A549 (cell line): ENCODE results near the gene VSNL1. TPM values are rescaled to one million over a fixed set of nuclear protein-coding genes. Genes with fewer than 3 reads are reported as not detected.
A peak's percentile ranks its signal among the peaks of the same experiment; 100 is the strongest.

ENCODE experiments used
- ATAC-seq, 2 experiments: fragments of 200-7000 bp in 1 of 2; fragments of >200 bp in 1 of 2; cut with Nextera tagmentation in 1 of 2; cut with Tn5 transposase in 1 of 2; 3 replicates each; pipeline versions ENCODE4 v1.8.0 to v1.9.1; 2018 to 2020; ENCODE audit warnings: mild to moderate bottlenecking in 1 of 2, moderate library complexity in 1 of 2
- CTCF ChIA-PET: fragments of 300-600 bp; sonication (Branson Sonifier 250); formaldehyde crosslinking; extraction: SDS; loops from one replicate; lab custom pipeline; 2021; ENCODE audit warnings: antibody characterized with exemption, inconsistent platforms; lab: Yijun Ruan, JAX
- POLR2A ChIA-PET: fragments of 350-600 bp; formaldehyde crosslinking; extraction: SDS; loops from one replicate; lab custom pipeline; 2021; ENCODE audit warnings: antibody characterized with exemption, inconsistent platforms; lab: Yijun Ruan, JAX
- DNase-seq, 2 experiments: peaks; one replicate each; pipeline versions ENCODE4 v3.0.0 to v3.0.0-alpha.2; 2011 to 2016; ENCODE audit warnings: low read depth in 1 of 2, low spot score in 1 of 2
- FAIRE-seq: peaks from 2 replicates; lab custom pipeline; 2011; peaks lifted over from hg19 to GRCh38; lab: Jason Lieb, UNC
- H3K27ac ChIP-seq, 2 experiments: fragments of >200 bp; sonication (Bioruptor Twin); formaldehyde crosslinking; 3 replicates each; pipeline ENCODE4 v1.5.1; 2016 to 2017
- H3K4me1 ChIP-seq: fragments of >200 bp; sonication (Bioruptor Twin); formaldehyde crosslinking; 3 replicates; pipeline ENCODE4 v1.6.1; 2016
- H3K4me2 ChIP-seq: fragments of >200 bp; sonication (Bioruptor Twin); formaldehyde crosslinking; 3 replicates; pipeline ENCODE4 v1.6.1; 2016
- H3K4me3 ChIP-seq: fragments of >200 bp; sonication (Bioruptor Twin); formaldehyde crosslinking; 3 replicates; pipeline ENCODE4 v1.5.1; 2016
- H3K9me3 ChIP-seq: fragments of >200 bp; sonication (Bioruptor Twin); formaldehyde crosslinking; 3 replicates; pipeline ENCODE4 v1.6.1; 2016
- EP300 ChIP-seq, 2 experiments: fragments of >200 bp; sonication (Bioruptor Twin); formaldehyde crosslinking; IDR thresholded peaks; 2 replicates in 1 of 2; 3 replicates in 1 of 2; pipeline ENCODE4 v1.6.1; 2016 to 2017
- FOSL2 ChIP-seq, 2 experiments: fragments of 450-650 bp in 1 of 2; fragments of >200 bp in 1 of 2; sonication (Bioruptor Twin) in 1 of 2; formaldehyde crosslinking; IDR thresholded peaks; 2 replicates each; pipeline versions ENCODE4 v1.5.0 to v1.6.1; 2016 to 2020; ENCODE audit warnings: mild to moderate bottlenecking in 1 of 2, moderate library complexity in 1 of 2
- HOXB13 ChIP-seq: fragments of 250-450 bp; sonication (Bioruptor Pico); IDR thresholded peaks from 2 replicates; pipeline ENCODE4 v1.5.0; 2020; ENCODE audit warnings: low read depth, mild to moderate bottlenecking, moderate library complexity
- KDM1A ChIP-seq: fragments of 200-600 bp; sonication (generic); IDR thresholded peaks from 2 replicates; pipeline ENCODE4 v1.6.1; 2016; ENCODE audit warnings: low read depth, mild to moderate bottlenecking
- KDM5A ChIP-seq: fragments of 200-600 bp; sonication (generic); IDR thresholded peaks from 2 replicates; pipeline ENCODE4 v1.6.1; 2016; ENCODE audit warnings: antibody characterized with exemption, mild to moderate bottlenecking
- MAFK ChIP-seq: fragments of 450-650 bp; IDR thresholded peaks from 2 replicates; pipeline ENCODE4 v1.6.1; 2014; ENCODE audit not compliant: partially characterized antibody
- MAX ChIP-seq: IDR thresholded peaks from 2 replicates; pipeline ENCODE4 v1.6.1; 2012
- MAZ ChIP-seq: fragments of 150-350 bp; IDR thresholded peaks from 2 replicates; pipeline ENCODE4 v1.6.1; 2014; ENCODE audit warnings: antibody characterized with exemption, low read depth, low read length, borderline replicate concordance
- MYC ChIP-seq: IDR thresholded peaks from 2 replicates; pipeline ENCODE4 v1.6.1; 2012; ENCODE audit warnings: mild to moderate bottlenecking, inconsistent platforms, low read length, improper control_type of control experiment, borderline replicate concordance
- NR3C1 ChIP-seq: fragments of >200 bp; sonication (Bioruptor Twin); formaldehyde crosslinking; IDR thresholded peaks from 3 replicates; pipeline ENCODE4 v1.6.1; 2017
- RAD21 ChIP-seq, 2 experiments: fragments of >200 bp in 1 of 2; sonication (Bioruptor Twin) in 1 of 2; formaldehyde crosslinking in 1 of 2; IDR thresholded peaks in 1 of 2; conservative IDR thresholded peaks in 1 of 2; 2 replicates in 1 of 2; 3 replicates in 1 of 2; pipeline ENCODE4 v1.6.1; 2012 to 2018; ENCODE audit warnings: inconsistent platforms in 1 of 2
- RCOR1 ChIP-seq: fragments of 150-350 bp; IDR thresholded peaks from 2 replicates; pipeline ENCODE4 v1.6.1; 2014; ENCODE audit warnings: antibody characterized with exemption, low read length, low read depth
- REST ChIP-seq: fragments of 200-600 bp; sonication (generic); IDR thresholded peaks from 2 replicates; pipeline ENCODE4 v1.6.1; 2016; ENCODE audit warnings: antibody characterized with exemption, mild to moderate bottlenecking, moderate library complexity
- SREBF2 ChIP-seq: fragments of 450-650 bp; IDR thresholded peaks from 2 replicates; pipeline ENCODE4 v1.6.1; 2014; ENCODE audit warnings: mild to moderate bottlenecking, moderate library complexity
- ZNF302 ChIP-seq: fragments of 250-450 bp; sonication (Bioruptor Pico); IDR thresholded peaks from 2 replicates; pipeline ENCODE4 v1.9.0; 2021; ENCODE audit warnings: inconsistent platforms, mild to moderate bottlenecking, moderate library complexity
- ZSCAN20 ChIP-seq: fragments of 250-450 bp; sonication (Bioruptor Pico); IDR thresholded peaks from 2 replicates; pipeline ENCODE4 v1.8.0; 2022; ENCODE audit warnings: mild to moderate bottlenecking, moderate library complexity
- WGBS: methylation state at CpG from one replicate; pipeline ENCODE4 v1.1.6; 2017; ENCODE audit errors: missing lambda C conversion rate; 5-methylcytosine and 5-hydroxymethylcytosine counted together
- polyA plus RNA-seq, 4 experiments: library from polyadenylated mRNA; depleted of rRNA in 3 of 4; stranded (reverse); fragments of >200 nt; fragmentation: RNase III in 1 of 4; extraction: RNeasy Plus Mini Kit Qiagen cat#74134 plus additional on column Dnase treatment in 1 of 4; gene quantifications; 2 replicates in 3 of 4; 3 replicates in 1 of 4; pipeline ENCODE4 v1.2.3, GENCODE V29; 2011 to 2017
- TF ChIP-seq, protein P1 (sequence below): IDR thresholded peaks from 2 replicates; pipeline ENCODE4 v1.6.1; 2012; ENCODE audit warnings: low read depth, borderline replicate concordance

The VSNL1 gene
- polyA plus RNA-seq, 2 of the 4 experiments (the other 2 are of a cell fraction), result not detected

DNA sequence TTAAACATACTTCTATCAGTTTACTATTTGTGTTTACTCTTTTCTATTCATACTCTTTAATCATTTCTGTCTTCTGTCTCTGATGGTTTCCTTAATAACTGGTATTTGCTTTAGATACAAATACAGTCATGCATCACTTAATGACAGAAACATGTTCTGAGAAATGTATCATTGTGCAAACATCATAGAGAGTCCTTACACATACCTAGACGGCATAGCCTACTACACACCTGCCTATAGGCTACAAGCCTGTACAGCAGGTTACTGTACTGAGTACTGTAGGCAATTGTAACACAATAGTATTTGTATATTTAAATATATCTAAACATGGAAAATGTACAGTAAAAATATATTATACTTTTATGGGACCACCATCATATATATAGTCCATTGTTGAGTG lies 36.3 kb downstream of the VSNL1 start:
- ChIA-PET POLR2A (no interaction called here), CTCF (no interaction called here)
- FAIRE-seq (no peak), ATAC-seq (no peak), DNase-seq (no peak)
- 46% methylated on average over 1 of the region's 1 CpG for WGBS
- H3K27ac ChIP-seq, result no peak overlapping the region
- no peak overlapping the region for H3K4me2 ChIP-seq
- no peak overlapping the region for H3K4me3 ChIP-seq
- no peaks in the 10 kb centered on the region for H3K9me3 ChIP-seq
- no peak for TF ChIP-seq EP300 (IDR thresholded peaks at IDR 0.05)
- TF ChIP-seq FOSL2 (IDR thresholded peaks at IDR 0.05), result no peak
- TF ChIP-seq FOSL2 (CRISPR knock-in tag; IDR thresholded peaks at IDR 0.05), result no peak
- TF ChIP-seq HOXB13 (CRISPR knock-in tag), result no peak
- no peak for TF ChIP-seq MAX
- no peak for TF ChIP-seq MYC
- TF ChIP-seq RCOR1, result no peak
- TF ChIP-seq KDM5A, result no peak
- no peak for TF ChIP-seq NR3C1
- TF ChIP-seq KDM1A, result no peak
- no peak for TF ChIP-seq REST
- no peak for TF ChIP-seq ZNF302 (CRISPR knock-in tag)
- TF ChIP-seq, protein P1, sequence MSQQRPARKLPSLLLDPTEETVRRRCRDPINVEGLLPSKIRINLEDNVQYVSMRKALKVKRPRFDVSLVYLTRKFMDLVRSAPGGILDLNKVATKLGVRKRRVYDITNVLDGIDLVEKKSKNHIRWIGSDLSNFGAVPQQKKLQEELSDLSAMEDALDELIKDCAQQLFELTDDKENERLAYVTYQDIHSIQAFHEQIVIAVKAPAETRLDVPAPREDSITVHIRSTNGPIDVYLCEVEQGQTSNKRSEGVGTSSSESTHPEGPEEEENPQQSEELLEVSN, result no peak
- TF ChIP-seq RAD21 (conservative IDR thresholded peaks at IDR 0.05 in 1 of 2, IDR thresholded peaks at IDR 0.05 in 1 of 2), result no peak
- TF ChIP-seq MAZ, result no peak
- no peak for TF ChIP-seq MAFK
- TF ChIP-seq, all 56 proteins: peak for 0
- H3K4me1 ChIP-seq, result no peaks in the 10 kb centered on the region

DNA sequence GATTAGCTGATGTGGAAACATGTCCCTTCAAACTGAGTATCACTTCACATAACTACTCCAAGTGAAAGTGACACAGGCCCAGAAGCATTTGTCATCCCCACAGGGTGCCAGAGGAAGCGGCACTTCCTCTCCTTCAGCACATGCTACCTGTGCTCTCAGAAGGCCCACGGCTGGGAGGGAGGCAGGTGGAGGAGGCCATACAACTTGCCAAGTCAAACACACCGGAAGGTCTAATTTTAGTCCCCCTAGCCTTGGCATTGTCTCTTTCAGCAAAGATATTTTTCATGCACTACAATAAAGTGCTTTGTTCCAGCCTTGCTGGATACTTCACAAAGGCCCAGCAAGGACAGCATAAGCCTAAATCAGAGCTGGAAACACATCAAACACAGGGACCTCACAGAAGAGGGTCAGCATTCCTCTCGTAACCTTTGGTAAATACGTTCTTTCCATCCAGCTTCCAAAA lies 38.0 kb downstream of the VSNL1 start:
- WGBS, result 55% methylated on average over 5 of the region's 5 CpGs
- Histone ChIP-seq H3K4me3 (no peak overlapping the region), H3K4me1 (no peaks in the 10 kb centered on the region), H3K9me3 (no peaks in the 10 kb centered on the region), H3K4me2 (no peak overlapping the region), H3K27ac (no peak overlapping the region)
- ChIA-PET POLR2A (no interaction called here), CTCF (interaction anchor here (1.0 kb wide), 1 partner anchor 108 kb away, joined by 3 read pairs; no protein-coding TSS in a partner anchor)
- FAIRE-seq (no peak), ATAC-seq (no peak), DNase-seq (no peak)
- no peak for TF ChIP-seq MAFK
- no peak for TF ChIP-seq SREBF2
- no peak for TF ChIP-seq NR3C1

DNA sequence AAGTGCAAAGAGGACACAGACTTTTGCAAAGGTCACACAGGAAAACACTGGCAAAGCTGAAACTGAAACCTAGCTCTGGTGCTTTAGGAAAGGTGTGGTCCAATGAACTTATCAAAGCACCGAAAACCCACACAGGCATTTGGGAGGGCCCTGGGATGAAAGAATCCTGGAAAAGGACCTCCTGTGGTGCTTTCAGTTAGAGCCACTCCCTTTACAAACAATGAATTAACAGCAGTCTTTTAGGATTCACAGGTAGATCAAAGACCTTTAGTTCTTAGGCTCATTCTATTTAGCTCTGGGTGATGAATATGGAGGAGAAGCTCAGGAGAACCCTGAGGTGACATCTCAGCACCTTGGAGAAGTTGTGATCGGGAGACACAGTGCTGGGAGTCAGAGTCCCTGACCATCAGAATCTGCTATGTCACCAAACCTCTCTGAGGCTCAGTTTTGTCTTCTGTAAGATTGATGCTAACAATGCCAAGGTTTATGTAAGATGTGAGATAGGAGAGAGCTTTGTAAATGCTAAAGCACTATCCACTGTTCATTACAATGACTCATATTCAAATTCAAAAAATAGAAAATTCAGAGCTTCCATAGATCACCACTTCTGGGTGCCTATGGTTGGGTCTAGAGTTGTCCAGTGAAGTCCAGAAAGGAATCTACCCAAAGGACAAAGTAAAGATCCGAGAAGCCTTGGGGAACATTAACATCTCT lies 39.3 kb downstream of the VSNL1 start:
- ChIA-PET CTCF (no interaction called here), POLR2A (no interaction called here)
- Histone ChIP-seq H3K4me2 (0 out of 3 replicates have a peak overlapping the region, but pooled peaks have one; percentile 23), H3K4me3 (no peak overlapping the region), H3K4me1 (no peaks in the 10 kb centered on the region)
- 40% methylated on average over 3 of the region's 3 CpGs for WGBS
- TF ChIP-seq MAZ (no peak), ZSCAN20 (CRISPR knock-in tag) (no peak)
- TF ChIP-seq, all 56 proteins: peak for 0
- DNase-seq (no peak), FAIRE-seq (no peak), ATAC-seq (no peak)
- Histone ChIP-seq H3K27ac (no peak overlapping the region), H3K9me3 (no peaks in the 10 kb centered on the region)
